Muscle layer of duodenum (tissue), 2 donors: ENCODE measurements around the gene CSGALNACT2.

ENCODE experiments used
- H3K27ac ChIP-seq: one replicate; pipeline ENCODE4 v1.7.0; 2013; ENCODE audit warnings: mild to moderate bottlenecking, low read length
- H3K27me3 ChIP-seq: one replicate; pipeline ENCODE4 v1.7.0; 2013; ENCODE audit warnings: low read depth, mild to moderate bottlenecking, control low read depth, low read length
- H3K36me3 ChIP-seq, 2 donors: one replicate each; pipeline ENCODE4 v1.7.0; 2013; ENCODE audit warnings: low read length in 2 of 2, control low read depth in 1 of 2, mild to moderate bottlenecking in 1 of 2; ENCODE audit not compliant: insufficient read depth in 2 of 2, control insufficient read depth in 1 of 2
- H3K4me1 ChIP-seq, 2 donors: one replicate each; pipeline ENCODE4 v1.7.0; 2013; ENCODE audit warnings: low read length in 2 of 2, mild to moderate bottlenecking in 2 of 2, control low read depth in 1 of 2, moderate library complexity in 1 of 2; ENCODE audit not compliant: insufficient read depth in 2 of 2, control insufficient read depth in 1 of 2
- H3K4me3 ChIP-seq, 2 donors: one replicate each; pipeline ENCODE4 v1.7.0; 2013; ENCODE audit warnings: low read length in 2 of 2, low read depth in 1 of 2, mild to moderate bottlenecking in 1 of 2
- H3K9me3 ChIP-seq, 2 donors: one replicate each; pipeline ENCODE4 v1.7.0; 2013; ENCODE audit warnings: low read length in 2 of 2, control low read depth in 1 of 2, mild to moderate bottlenecking in 1 of 2; ENCODE audit not compliant: control insufficient read depth in 1 of 2
- donor health status: healthy.

The CSGALNACT2 gene

GRCh38 chr10:43126759-43127424 is 11.4 kb upstream of the CSGALNACT2 start:
- Histone ChIP-seq H3K9me3 (no peaks in the 10 kb centered on the region), H3K27me3 (no peaks in the 10 kb centered on the region), H3K4me3 (no peak overlapping the region), H3K27ac (no peak overlapping the region), H3K4me1 (no peaks in the 10 kb centered on the region), H3K36me3 (no peaks in the 10 kb centered on the region)

DNA sequence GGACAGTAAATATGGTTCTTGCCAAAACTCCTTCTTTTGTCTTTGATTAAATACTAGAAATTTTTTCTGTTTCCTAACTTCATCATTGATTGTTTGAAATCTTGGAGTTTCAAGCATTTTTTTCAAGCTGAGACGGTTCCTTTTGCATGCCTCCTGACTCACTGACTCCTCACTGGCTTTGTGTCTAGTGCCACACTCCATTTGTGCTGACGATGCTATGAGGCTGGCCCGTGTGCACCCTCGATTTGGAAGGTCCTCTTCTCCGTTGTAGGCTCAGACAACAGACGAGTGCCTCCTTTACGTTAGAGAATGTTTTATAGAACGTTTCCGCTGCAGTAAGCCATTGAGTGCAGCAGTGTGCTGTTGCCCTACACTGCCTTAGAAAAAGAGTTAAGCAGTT is 10.8 kb upstream of the CSGALNACT2 start:
- Histone ChIP-seq H3K27me3 (no peaks in the 10 kb centered on the region), H3K4me3 (no peak overlapping the region), H3K4me1 (no peaks in the 10 kb centered on the region), H3K9me3 (no peaks in the 10 kb centered on the region), H3K36me3 (no peaks in the 10 kb centered on the region), H3K27ac (no peak overlapping the region)

- Histone ChIP-seq H3K27me3 (no peaks in the 10 kb centered on the region), H3K4me3 (no peak overlapping the region), H3K36me3 (no peaks in the 10 kb centered on the region), H3K9me3 (no peaks in the 10 kb centered on the region), H3K27ac (no peak overlapping the region), H3K4me1 (no peaks in the 10 kb centered on the region)
These were observed 9.9 kb upstream of the CSGALNACT2 start for GRCh38 chr10:43128331-43128730.

- H3K27ac ChIP-seq: peak overlapping the region; percentile 34
These were observed 9.1 kb upstream of the CSGALNACT2 start for GRCh38 chr10:43128958-43129706.

GRCh38 chr10:43130770-43131171 is 7.5 kb upstream of the CSGALNACT2 start:
- Histone ChIP-seq H3K27me3 (no peaks in the 10 kb centered on the region), H3K27ac (no peak overlapping the region), H3K9me3 (no peaks in the 10 kb centered on the region), H3K4me1 (no peaks in the 10 kb centered on the region), H3K36me3 (no peaks in the 10 kb centered on the region), H3K4me3 (no peak overlapping the region)

More at GRCh38 chr10:43128958-43129706, 9.1 kb upstream of the CSGALNACT2 start:
- Histone ChIP-seq H3K9me3 (no peaks in the 10 kb centered on the region), H3K36me3 (no peaks in the 10 kb centered on the region), H3K4me1 (no peaks in the 10 kb centered on the region), H3K27me3 (no peaks in the 10 kb centered on the region), H3K4me3 (no peak overlapping the region)

DNA sequence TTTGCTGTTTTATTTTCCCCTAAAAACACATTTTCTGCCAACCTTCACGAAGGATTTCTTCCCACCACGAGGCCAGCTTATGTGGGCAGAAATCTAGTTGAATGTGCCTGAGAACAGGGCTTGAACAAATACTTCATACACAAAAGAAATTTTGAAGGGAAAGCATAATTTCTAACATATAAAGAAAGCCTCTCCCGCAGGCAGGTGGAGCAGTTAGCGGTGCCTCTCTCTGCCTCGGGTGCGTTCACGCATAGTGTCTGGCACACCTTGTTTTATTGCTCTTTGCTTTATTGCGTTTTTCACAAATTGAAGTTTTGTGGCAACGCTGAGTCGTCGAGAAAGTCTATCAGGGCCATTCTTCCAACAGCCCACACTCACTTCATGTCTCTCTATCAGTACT is 7.0 kb upstream of the CSGALNACT2 start:
- Histone ChIP-seq H3K27me3 (no peaks in the 10 kb centered on the region), H3K36me3 (no peaks in the 10 kb centered on the region), H3K9me3 (no peaks in the 10 kb centered on the region), H3K4me1 (no peaks in the 10 kb centered on the region), H3K4me3 (no peak overlapping the region), H3K27ac (no peak overlapping the region)

DNA sequence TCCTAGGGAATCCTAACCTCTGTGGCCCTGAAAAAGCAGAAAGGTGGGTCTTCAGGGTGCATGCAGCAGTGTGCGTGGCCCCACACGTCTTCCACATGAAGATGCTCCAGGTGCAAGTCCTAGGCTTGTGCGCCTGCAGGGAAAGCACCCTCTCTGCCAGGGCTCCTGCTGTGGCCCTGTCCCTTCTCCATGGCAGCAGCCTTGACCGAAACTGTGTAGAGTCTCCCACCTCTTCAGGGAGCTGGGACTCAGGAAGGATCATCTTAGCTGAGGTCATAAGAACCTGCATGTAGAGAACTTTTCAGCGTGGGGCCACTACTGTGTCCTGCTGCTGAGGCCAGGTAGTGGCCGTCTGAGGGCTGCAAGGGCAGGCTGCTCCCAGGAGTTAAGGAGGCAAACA is 6.3 kb upstream of the CSGALNACT2 start:
- Histone ChIP-seq H3K4me1 (no peaks in the 10 kb centered on the region), H3K36me3 (no peaks in the 10 kb centered on the region), H3K27me3 (no peaks in the 10 kb centered on the region), H3K4me3 (no peak overlapping the region), H3K9me3 (no peaks in the 10 kb centered on the region), H3K27ac (no peak overlapping the region)

DNA sequence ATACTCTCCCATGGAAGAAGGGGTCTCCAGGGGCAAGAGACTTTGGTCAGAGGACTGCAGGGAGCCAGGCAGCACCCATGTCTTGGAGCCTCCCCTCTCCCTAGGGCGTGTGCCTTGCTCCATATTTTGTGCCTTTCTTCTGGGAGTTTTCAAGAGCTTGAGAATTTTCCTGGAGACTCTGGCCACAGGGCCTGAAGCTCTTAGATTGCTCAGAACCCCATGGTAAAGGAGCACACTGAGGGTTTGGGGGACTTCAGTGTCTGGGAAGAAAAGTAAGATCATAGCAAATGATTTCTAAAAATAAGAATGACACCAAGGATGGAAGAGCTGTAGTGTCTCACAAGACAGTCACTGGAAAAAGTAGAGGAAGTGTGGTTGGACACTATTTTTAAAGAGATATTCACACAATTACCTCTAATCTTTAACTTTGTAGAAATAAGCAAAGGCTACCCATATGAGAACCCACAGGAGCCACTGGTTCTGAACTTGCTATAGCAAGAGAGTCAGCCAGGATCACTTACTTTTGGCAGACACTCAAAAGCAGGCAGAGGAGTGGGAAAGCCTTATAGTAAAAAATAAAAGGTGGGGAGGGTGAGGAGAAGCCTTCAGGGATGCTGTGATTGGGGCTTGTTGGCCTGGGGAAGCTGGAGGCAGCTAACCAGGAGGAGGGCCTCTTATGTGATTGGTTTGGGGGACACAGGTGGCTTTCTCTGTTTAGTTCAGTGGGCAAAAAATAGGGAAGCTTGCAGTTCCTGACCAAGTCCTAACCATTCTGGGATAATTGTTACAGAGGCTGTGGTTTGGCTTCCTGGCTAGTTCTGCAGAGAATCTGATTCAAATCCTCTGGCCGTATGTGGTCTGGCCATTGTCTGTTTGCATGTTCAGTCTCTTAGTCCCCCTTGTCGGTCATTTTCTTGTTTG is 5.1 kb upstream of the CSGALNACT2 start:
- no peaks in the 10 kb centered on the region for H3K27me3 ChIP-seq
- H3K36me3 ChIP-seq: no peaks in the 10 kb centered on the region
- no peaks in the 10 kb centered on the region for H3K9me3 ChIP-seq
- no peaks in the 10 kb centered on the region for H3K4me1 ChIP-seq
- H3K27ac ChIP-seq: no peak overlapping the region
- no peak overlapping the region for H3K4me3 ChIP-seq

DNA sequence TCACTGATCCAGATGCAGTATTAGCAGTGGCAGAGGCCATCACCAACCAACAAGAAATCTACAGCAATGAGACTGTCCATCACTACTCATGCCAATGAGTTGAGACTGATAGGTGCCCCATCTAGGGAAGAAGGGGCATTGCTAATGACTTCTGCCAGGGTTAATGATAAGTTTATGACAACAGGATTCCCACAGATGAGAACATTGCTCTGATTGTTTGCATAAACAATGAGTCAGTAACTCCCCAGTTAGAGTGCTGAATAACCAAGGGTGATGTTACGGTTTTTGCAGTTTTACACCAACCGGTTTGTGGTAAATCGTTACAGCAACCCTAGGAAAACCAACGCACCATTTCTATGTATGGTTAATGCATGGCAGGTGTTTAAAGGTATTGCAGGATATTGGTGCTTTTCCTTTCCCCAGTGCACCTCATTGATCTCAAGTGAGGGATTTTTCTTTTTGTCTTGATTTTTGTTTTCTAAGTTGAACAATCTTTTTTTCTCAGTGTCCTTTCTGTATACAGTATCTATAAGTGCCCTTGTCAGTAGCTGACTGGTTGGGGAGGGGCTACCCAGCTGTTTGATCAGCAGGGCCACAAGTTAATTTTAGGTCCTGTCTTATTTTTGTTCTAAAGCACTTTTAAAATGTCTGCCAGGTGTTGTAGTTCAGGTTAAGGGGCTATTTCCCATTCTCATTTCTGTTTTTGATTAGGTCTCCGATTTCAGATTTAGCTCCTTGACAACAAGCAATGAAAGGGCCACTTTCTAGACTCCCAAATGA is 3.9 kb upstream of the CSGALNACT2 start:
- Histone ChIP-seq H3K27me3 (no peaks in the 10 kb centered on the region), H3K27ac (no peak overlapping the region), H3K4me1 (peaks cover 0 to 1% of the 10 kb centered on the region in 2 donors), H3K4me3 (no peak overlapping the region), H3K9me3 (no peaks in the 10 kb centered on the region), H3K36me3 (no peaks in the 10 kb centered on the region)

- peaks cover 0 to 9% of the 10 kb centered on the region in 2 donors for H3K4me1 ChIP-seq
These were observed 3.2 kb upstream of the CSGALNACT2 start for GRCh38 chr10:43135064-43135463.

More at GRCh38 chr10:43135064-43135463, 3.2 kb upstream of the CSGALNACT2 start:
- Histone ChIP-seq H3K4me3 (no peak overlapping the region), H3K27me3 (no peaks in the 10 kb centered on the region), H3K36me3 (no peaks in the 10 kb centered on the region), H3K9me3 (no peaks in the 10 kb centered on the region), H3K27ac (no peak overlapping the region)
